Mesothelial cell of epicardium (in vitro differentiated cells): ENCODE results near the gene RNF157. TPM values are rescaled to one million over a fixed set of nuclear protein-coding genes. Genes with fewer than 3 reads are reported as not detected.

ENCODE experiments used
- DNase-seq, 2 experiments: peaks; one replicate each; pipeline ENCODE4 v3.0.0; 2021; ENCODE audit warnings: low spot score in 2 of 2; ENCODE audit not compliant: unreplicated experiment in 2 of 2
- H3K27ac Mint-ChIP-seq: 2 replicates; pipeline ENCODE4 v1.8.0; 2021; ENCODE audit warnings: mixed read lengths
- H3K27me3 Mint-ChIP-seq: 2 replicates; pipeline ENCODE4 v1.8.0; 2021; ENCODE audit warnings: low read depth, mixed read lengths
- H3K36me3 Mint-ChIP-seq: 2 replicates; pipeline ENCODE4 v1.8.0; 2021; ENCODE audit warnings: mixed read lengths
- H3K4me1 Mint-ChIP-seq: 2 replicates; pipeline ENCODE4 v1.8.0; 2021; ENCODE audit warnings: mixed read lengths
- H3K4me3 Mint-ChIP-seq: 2 replicates; pipeline ENCODE4 v1.8.0; 2021; ENCODE audit warnings: mild to moderate bottlenecking, moderate library complexity, mixed read lengths
- H3K9me3 Mint-ChIP-seq: 2 replicates; pipeline ENCODE4 v1.8.0; 2021; ENCODE audit warnings: mixed read lengths
- total RNA-seq: library from RNA; stranded (reverse); gene quantifications from 3 replicates; pipeline ENCODE4 v1.2.1, GENCODE V29; 2021
- TF ChIP-seq, protein P1 (sequence below): fragments of 200-600 bp; sonication (generic); IDR thresholded peaks from one replicate; pipeline ENCODE4 v1.5.0; 2021; ENCODE audit warnings: antibody characterized with exemption; ENCODE audit not compliant: unreplicated experiment

Gene RNF157
- total RNA-seq, 1 donor from 2014 or later, result 8.0 TPM

DNA sequence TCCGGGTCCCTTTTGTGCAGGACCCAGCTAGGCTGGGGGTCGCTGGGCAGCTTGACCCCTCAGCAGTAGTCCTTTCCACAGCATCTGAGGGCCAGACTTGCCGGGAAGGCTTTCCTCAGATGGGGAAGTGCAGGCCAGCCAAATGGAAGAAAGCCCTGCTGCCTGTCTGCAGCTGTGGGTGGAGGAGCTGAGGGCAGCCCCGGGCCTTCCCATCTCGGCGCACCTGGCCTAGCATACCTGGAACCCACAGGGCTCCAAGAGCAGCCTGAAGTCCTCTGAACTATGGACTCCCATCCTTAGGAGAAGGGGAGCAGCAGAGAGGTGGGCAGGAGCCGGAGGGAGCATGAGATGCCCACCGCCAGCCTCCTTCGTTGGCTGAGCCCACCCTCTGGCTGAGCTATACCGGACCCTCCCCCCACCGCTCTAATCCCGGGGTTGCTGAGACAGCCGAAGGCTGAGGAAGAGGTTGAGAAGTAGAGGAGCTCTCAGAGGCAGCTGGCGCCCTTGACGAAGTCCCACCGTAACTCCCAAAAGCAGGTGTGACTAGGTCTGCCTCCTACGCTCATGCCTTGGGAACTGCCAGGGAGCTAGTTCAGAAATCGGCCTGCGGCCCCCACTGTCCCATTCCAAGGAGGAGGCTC lies 38.1 kb upstream of the RNF157 start:
- H3K36me3 Mint-ChIP-seq, result no peaks in the 10 kb centered on the region

GRCh38 chr17:76277300-76278267 lies 37.3 kb upstream of the RNF157 start:
- Mint-ChIP-seq H3K36me3 (no peaks in the 10 kb centered on the region), H3K27me3 (no peaks in the 10 kb centered on the region), H3K9me3 (no peaks in the 10 kb centered on the region), H3K4me3 (no peak overlapping the region), H3K4me1 (peaks cover 14% of the 10 kb centered on the region), H3K27ac (no peak overlapping the region)
- DNase-seq, result no peak
- TF ChIP-seq, protein P1, sequence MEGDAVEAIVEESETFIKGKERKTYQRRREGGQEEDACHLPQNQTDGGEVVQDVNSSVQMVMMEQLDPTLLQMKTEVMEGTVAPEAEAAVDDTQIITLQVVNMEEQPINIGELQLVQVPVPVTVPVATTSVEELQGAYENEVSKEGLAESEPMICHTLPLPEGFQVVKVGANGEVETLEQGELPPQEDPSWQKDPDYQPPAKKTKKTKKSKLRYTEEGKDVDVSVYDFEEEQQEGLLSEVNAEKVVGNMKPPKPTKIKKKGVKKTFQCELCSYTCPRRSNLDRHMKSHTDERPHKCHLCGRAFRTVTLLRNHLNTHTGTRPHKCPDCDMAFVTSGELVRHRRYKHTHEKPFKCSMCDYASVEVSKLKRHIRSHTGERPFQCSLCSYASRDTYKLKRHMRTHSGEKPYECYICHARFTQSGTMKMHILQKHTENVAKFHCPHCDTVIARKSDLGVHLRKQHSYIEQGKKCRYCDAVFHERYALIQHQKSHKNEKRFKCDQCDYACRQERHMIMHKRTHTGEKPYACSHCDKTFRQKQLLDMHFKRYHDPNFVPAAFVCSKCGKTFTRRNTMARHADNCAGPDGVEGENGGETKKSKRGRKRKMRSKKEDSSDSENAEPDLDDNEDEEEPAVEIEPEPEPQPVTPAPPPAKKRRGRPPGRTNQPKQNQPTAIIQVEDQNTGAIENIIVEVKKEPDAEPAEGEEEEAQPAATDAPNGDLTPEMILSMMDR, result no peak

More for the DNA sequence above, 38.1 kb upstream of the RNF157 start:
- no peak overlapping the region for H3K27ac Mint-ChIP-seq
- H3K4me3 Mint-ChIP-seq, result no peak overlapping the region
- no peaks in the 10 kb centered on the region for H3K9me3 Mint-ChIP-seq
- TF ChIP-seq, protein P1, result no peak
- DNase-seq, result no peak
- no peaks in the 10 kb centered on the region for H3K27me3 Mint-ChIP-seq
- H3K4me1 Mint-ChIP-seq, result peaks cover 12% of the 10 kb centered on the region

GRCh38 chr17:76276461-76277299 lies 36.4 kb upstream of the RNF157 start:
- TF ChIP-seq, protein P1, result no peak
- Mint-ChIP-seq H3K27ac (peak overlapping the region; percentile 75), H3K4me1 (peaks cover 14% of the 10 kb centered on the region), H3K4me3 (no peak overlapping the region), H3K27me3 (no peaks in the 10 kb centered on the region), H3K36me3 (no peaks in the 10 kb centered on the region), H3K9me3 (no peaks in the 10 kb centered on the region)
- no peak for DNase-seq

- H3K27ac Mint-ChIP-seq, result no peak overlapping the region
- H3K4me3 Mint-ChIP-seq, result no peak overlapping the region
- H3K4me1 Mint-ChIP-seq, result peaks cover 14% of the 10 kb centered on the region
- H3K9me3 Mint-ChIP-seq, result no peaks in the 10 kb centered on the region
- no peak for DNase-seq
- no peaks in the 10 kb centered on the region for H3K27me3 Mint-ChIP-seq
- H3K36me3 Mint-ChIP-seq, result no peaks in the 10 kb centered on the region
- TF ChIP-seq, protein P1, result no peak
Observed at GRCh38 chr17:76276069-76276431, 35.8 kb upstream of the RNF157 start.

DNA sequence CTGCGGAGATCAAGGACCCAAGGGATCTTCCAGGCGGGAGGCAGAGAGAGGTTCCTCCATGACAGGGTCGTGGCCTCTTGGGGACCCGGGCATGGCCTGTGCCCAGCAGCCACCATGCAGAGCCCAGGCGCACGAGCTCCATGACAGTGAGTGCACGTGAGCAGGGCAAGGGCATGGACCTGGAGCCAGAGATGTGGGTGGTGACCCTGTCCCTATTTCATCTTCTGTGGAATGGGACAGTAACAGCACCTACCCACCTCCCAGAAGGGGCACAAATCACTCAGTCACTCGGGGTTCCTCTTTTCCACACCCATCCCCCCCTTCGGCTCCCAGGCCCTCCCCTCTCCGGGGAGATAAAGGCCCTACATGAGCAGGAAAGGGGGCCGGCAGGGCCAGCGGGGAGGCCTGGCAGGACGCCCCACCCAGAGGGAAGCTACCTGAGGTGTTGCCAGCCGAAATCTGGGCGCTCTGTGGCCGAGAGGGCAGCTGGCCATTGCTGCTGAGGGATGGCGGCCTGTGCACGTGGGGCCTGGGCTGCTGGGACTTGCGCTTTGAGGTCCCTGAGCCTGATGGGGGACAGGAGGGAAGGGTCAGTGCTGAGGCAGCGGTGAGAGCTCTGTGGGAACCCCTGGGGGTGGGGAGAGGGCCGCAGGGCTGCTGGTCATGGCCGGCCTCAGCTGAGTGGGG lies 35.2 kb upstream of the RNF157 start:
- Mint-ChIP-seq H3K27ac (no peak overlapping the region), H3K9me3 (no peaks in the 10 kb centered on the region), H3K4me1 (peaks cover 14% of the 10 kb centered on the region), H3K36me3 (no peaks in the 10 kb centered on the region), H3K27me3 (no peaks in the 10 kb centered on the region), H3K4me3 (no peak overlapping the region)
- TF ChIP-seq, protein P1, result no peak
- DNase-seq, result no peak
